Endothelial cell of umbilical vein (primary cell): ENCODE data around the gene OXSR1. TPM values are rescaled to one million over a fixed set of nuclear protein-coding genes. Genes with fewer than 3 reads are reported as not detected.

ENCODE experiments used
- BruUV-seq: library from RNA; stranded (reverse); fragments of 400-500 nt; replicated peaks from 2 replicates; lab custom pipeline; 2021; lab: Mats Ljungman, UMichigan
- CTCF ChIA-PET: fragments of 300-600, 350-600 bp; sonication (Branson Sonifier 250); formaldehyde crosslinking; loops from one replicate; lab custom pipeline; 2021; ENCODE audit warnings: antibody characterized with exemption, inconsistent platforms; lab: Charles Lee
- POLR2A ChIA-PET: fragments of 300-600, 350-600 bp; sonication (Branson Sonifier 250); formaldehyde crosslinking; loops from one replicate; lab custom pipeline; 2021; ENCODE audit warnings: antibody characterized with exemption, inconsistent platforms; lab: Charles Lee
- DNase-seq: peaks from one replicate; pipeline ENCODE4 v3.0.0-alpha.2; 2011; ENCODE audit warnings: low read depth, low spot score
- FAIRE-seq: peaks from 2 replicates; lab custom pipeline; 2011; peaks lifted over from hg19 to GRCh38; lab: Jason Lieb, UNC
- H2AFZ ChIP-seq: 2 replicates; pipeline ENCODE4 v1.6.0; 2012; ENCODE audit warnings: low read depth, low read length, control low read depth, inconsistent platforms
- H3K27ac ChIP-seq: 2 replicates; pipeline ENCODE4 v1.5.1; 2011; ENCODE audit warnings: low read depth, mild to moderate bottlenecking, control low read depth, low read length, moderate library complexity; ENCODE audit not compliant: insufficient read depth
- H3K27me3 ChIP-seq, 2 experiments: 2 replicates each; pipeline versions ENCODE4 v1.6.0 to v1.6.1; 2011; ENCODE audit warnings: low read length in 2 of 2, mixed read lengths in 1 of 2; ENCODE audit not compliant: control insufficient read depth in 2 of 2, insufficient read depth in 2 of 2
- H3K36me3 ChIP-seq, 2 experiments: 2 replicates in 1 of 2; 3 replicates in 1 of 2; pipeline ENCODE4 v1.5.1; 2011; ENCODE audit warnings: low read length in 2 of 2, mild to moderate bottlenecking in 1 of 2, moderate library complexity in 1 of 2; ENCODE audit not compliant: control insufficient read depth in 2 of 2, insufficient read depth in 2 of 2; ENCODE audit errors: extremely low read depth in 1 of 2
- H3K4me1 ChIP-seq: 3 replicates; pipeline ENCODE4 v1.5.1; 2011; ENCODE audit warnings: mild to moderate bottlenecking, low read length; ENCODE audit not compliant: control insufficient read depth, insufficient read depth; ENCODE audit errors: extremely low read depth
- H3K4me2 ChIP-seq: 2 replicates; pipeline ENCODE4 v1.6.1; 2011; ENCODE audit warnings: low read length, control low read depth, mixed read lengths; ENCODE audit not compliant: insufficient read depth
- H3K4me3 ChIP-seq, 3 experiments: fragments of 200-600 bp in 1 of 3; sonication (generic), shearing (Covaris generic) in 1 of 3; replicated peaks in 1 of 3; 2 replicates each; pipeline ENCODE4 v1.5.1; 2011 to 2016; ENCODE audit warnings: control low read depth in 3 of 3, low read length in 3 of 3, mild to moderate bottlenecking in 2 of 3, inconsistent platforms in 1 of 3, low read depth in 1 of 3, moderate library complexity in 1 of 3; ENCODE audit not compliant: insufficient read depth in 1 of 3
- H3K79me2 ChIP-seq: 2 replicates; pipeline ENCODE4 v1.6.0; 2012; ENCODE audit warnings: low read length, inconsistent platforms; ENCODE audit not compliant: control insufficient read depth, insufficient read depth
- H3K9ac ChIP-seq: replicated peaks from 2 replicates; pipeline ENCODE3; 2011; ENCODE audit warnings: low read length, control low read depth; ENCODE audit not compliant: insufficient read depth; ENCODE audit errors: extremely low read depth
- H3K9me1 ChIP-seq: replicated peaks from 3 replicates; pipeline ENCODE4 v1.6.0; 2011; ENCODE audit warnings: mild to moderate bottlenecking, low read length; ENCODE audit not compliant: control insufficient read depth, insufficient read depth; ENCODE audit errors: extremely low read depth
- H3K9me3 ChIP-seq: replicated peaks from 2 replicates; pipeline ENCODE4 v1.5.1; 2012; ENCODE audit warnings: low read length, inconsistent platforms; ENCODE audit not compliant: control insufficient read depth, insufficient read depth
- H4K20me1 ChIP-seq: replicated peaks from 2 replicates; pipeline ENCODE3; 2011; ENCODE audit warnings: mild to moderate bottlenecking, low read length; ENCODE audit not compliant: control insufficient read depth, insufficient read depth; ENCODE audit errors: extremely low read depth
- CTCF ChIP-seq, 2 donors: IDR thresholded peaks; 1 replicate in 1 of 2; 2 replicates in 1 of 2; pipeline ENCODE4 v1.5.1; 2011; ENCODE audit warnings: low read length in 2 of 2, mild to moderate bottlenecking in 2 of 2, moderate library complexity in 2 of 2, control low read depth in 1 of 2, inconsistent platforms in 1 of 2, low read depth in 1 of 2; ENCODE audit not compliant: insufficient read depth in 1 of 2; ENCODE audit errors: extremely low read depth in 1 of 2
- EZH2 ChIP-seq: IDR thresholded peaks from 2 replicates; pipeline ENCODE4 v1.6.1; 2012; ENCODE audit warnings: borderline replicate concordance, low read depth, mild to moderate bottlenecking, moderate library complexity, low read length, inconsistent platforms; ENCODE audit not compliant: severe bottlenecking
- FOS ChIP-seq: IDR thresholded peaks from 2 replicates; pipeline ENCODE4 v1.6.1; 2011; ENCODE audit warnings: mild to moderate bottlenecking, low read length, moderate library complexity, borderline replicate concordance; ENCODE audit not compliant: insufficient read depth
- GATA2 ChIP-seq: IDR thresholded peaks from 2 replicates; pipeline ENCODE4 v1.7.0; 2011; ENCODE audit warnings: low read depth, mild to moderate bottlenecking, moderate library complexity, mixed read lengths, low read length; ENCODE audit not compliant: insufficient read length, insufficient read depth
- JUN ChIP-seq: IDR thresholded peaks from 2 replicates; pipeline ENCODE4 v1.6.1; 2011; ENCODE audit warnings: borderline replicate concordance, low read depth; ENCODE audit not compliant: insufficient read length, insufficient read depth
- MAX ChIP-seq: IDR thresholded peaks from 2 replicates; pipeline ENCODE4 v1.6.1; 2011; ENCODE audit not compliant: insufficient read depth, insufficient read length
- MYC ChIP-seq: IDR thresholded peaks from one replicate; pipeline ENCODE4 v1.6.1; 2011; ENCODE audit warnings: mild to moderate bottlenecking, low read depth, low read length
- POLR2A ChIP-seq: IDR thresholded peaks from 2 replicates; pipeline ENCODE4 v1.6.1; 2012; ENCODE audit warnings: low read depth, mild to moderate bottlenecking, control low read depth, low read length
- POLR2AphosphoS5 ChIP-seq: IDR thresholded peaks from 2 replicates; pipeline ENCODE4 v1.6.1; 2012; ENCODE audit warnings: low read depth, mild to moderate bottlenecking, control low read depth, low read length, moderate library complexity; ENCODE audit not compliant: insufficient read depth
- dilution Hi-C: fragments of 300-500 bp; cut with MboI; formaldehyde crosslinking; loops from one replicate; pipeline ENCODE4 v1.15.0; 2019; ENCODE audit warnings: low sequenced_read_pairs; ENCODE audit not compliant: extremely low pct_ligation_motif_present
- intact Hi-C: fragments of 100-400 bp; cut with micrococcal nuclease; formaldehyde crosslinking; loops from one replicate; pipeline ENCODE4 v1.10.0; 2022
- polyA plus RNA-seq, 4 experiments: library from polyadenylated mRNA; depleted of rRNA in 3 of 4; stranded (reverse) in 3 of 4; unstranded in 1 of 4; fragments of >200 nt; gene quantifications; 2 replicates each; pipeline versions ENCODE4 v1.2.1 to v1.2.3, GENCODE V29; 2011 to 2012; ENCODE audit warnings: missing spikeins in 1 of 4
- total RNA-seq: library from RNA; stranded (reverse); gene quantifications from 2 replicates; pipeline ENCODE4 v1.2.3, GENCODE V29; 2021

The OXSR1 gene
- total and polyA plus RNA-seq, 2 donors (not counting 3 experiments of a cell fraction or from before 2014, with no cell fraction given) = 15.1 to 32.9 TPM

DNA sequence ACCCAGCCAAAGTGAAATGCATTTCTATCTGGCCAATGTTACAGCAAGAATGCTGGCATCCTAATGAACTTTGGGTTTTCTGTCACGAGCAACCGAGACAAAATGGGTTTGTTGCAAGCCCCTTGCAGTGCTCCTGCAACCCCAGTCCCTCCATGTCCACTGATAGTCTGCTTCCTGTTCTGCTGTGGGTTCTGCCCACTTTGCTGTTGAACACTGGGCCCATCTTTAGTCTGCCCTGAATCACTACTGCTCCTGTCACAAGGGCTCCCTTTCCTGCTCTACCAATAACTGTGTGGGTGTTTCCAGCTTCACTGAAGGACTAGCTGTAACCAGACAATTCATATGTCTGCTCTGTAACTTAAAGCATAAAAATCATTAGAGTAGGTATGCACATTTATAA is 12.7 kb upstream of the OXSR1 start:
- Histone ChIP-seq H3K27me3 (no peaks in the 10 kb centered on the region), H4K20me1 (no peaks in the 10 kb centered on the region), H3K79me2 (no peaks in the 10 kb centered on the region), H3K9me3 (no peaks in the 10 kb centered on the region), H3K4me2 (no peak overlapping the region), H3K4me1 (no peaks in the 10 kb centered on the region), H3K4me3 (no peak overlapping the region), H3K9me1 (no peaks in the 10 kb centered on the region), H3K9ac (no peak overlapping the region), H3K36me3 (no peaks in the 10 kb centered on the region), H3K27ac (no peak overlapping the region), H2AFZ (no peak overlapping the region)
- TF ChIP-seq EZH2 (no peak), POLR2A (no peak), MAX (no peak), CTCF (IDR thresholded peaks at IDR 0.05; ENCODE audit: extremely low read depth in 1 of 2, insufficient read depth in 1 of 2, low read depth in 1 of 2, low read length in 2 of 2) (no peak), GATA2 (no peak), POLR2AphosphoS5 (no peak), JUN (no peak), MYC (no peak), FOS (no peak)
- POLR2A ChIA-PET = no interaction called here
- FAIRE-seq (no peak), DNase-seq (no peak)
- dilution Hi-C loops (no loop called here), intact Hi-C loops (no loop called here)
- BruUV-seq = no TSS peak
- CTCF ChIA-PET = interaction anchor here (4.2 kb wide), 1 partner anchor 12 kb away, joined by 20 read pairs; the partner anchor contains the start of gene OXSR1
